Inferior parietal cortex (tissue), 1 donor: ENCODE measurements around the gene MYH7.

Experiments used
- DNase-seq: peaks from one replicate; pipeline ENCODE4 v3.0.0-alpha.2; 2016; ENCODE audit errors: extremely low spot score

MYH7 gene

DNA sequence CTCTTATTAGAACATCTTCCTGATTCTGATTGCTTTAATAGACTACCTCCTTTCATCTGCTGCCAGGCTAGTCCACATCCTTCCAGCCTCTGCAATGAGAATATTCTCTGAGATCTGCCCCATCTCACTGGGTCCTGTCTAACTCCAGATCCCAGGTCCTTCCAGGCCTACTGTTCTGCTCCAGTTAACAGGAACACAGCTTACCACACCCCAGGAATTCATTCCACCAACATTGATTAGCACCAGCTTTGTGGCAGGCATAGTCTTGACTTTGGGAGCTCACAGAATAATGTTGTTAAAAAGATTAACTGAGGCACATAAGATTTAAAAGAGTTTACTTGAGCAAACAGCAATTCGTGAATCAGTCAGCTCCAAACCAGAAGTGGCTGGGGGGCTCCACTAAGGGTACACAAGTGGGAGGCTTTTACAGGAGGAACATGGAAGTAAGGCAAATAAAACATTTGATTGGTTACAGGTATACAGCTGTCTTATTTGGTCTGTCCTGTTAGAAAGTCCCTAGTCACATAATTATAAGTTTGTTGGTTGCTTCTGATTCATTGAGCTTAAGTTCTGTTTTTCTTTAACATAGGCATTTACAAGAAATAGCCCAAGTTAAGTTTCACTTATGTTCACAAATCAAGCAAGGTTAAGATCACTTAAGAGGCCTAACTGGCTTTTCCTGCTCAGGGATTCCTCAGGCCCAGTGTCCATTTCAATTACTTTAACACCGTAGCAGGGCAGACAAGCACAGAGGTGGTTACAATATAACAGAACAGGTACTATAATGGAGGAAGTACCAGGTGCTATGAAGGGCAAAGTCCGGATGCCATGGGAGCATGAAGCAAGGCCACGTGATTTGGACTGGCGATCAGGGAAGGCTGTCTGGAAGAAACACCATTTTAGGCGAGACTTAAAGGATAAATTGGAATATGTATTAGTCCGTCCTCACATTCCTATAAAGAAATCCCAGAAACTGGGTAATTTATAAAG, 12.2 kb upstream of the MYH7 start:
- DNase-seq = no peak

DNA sequence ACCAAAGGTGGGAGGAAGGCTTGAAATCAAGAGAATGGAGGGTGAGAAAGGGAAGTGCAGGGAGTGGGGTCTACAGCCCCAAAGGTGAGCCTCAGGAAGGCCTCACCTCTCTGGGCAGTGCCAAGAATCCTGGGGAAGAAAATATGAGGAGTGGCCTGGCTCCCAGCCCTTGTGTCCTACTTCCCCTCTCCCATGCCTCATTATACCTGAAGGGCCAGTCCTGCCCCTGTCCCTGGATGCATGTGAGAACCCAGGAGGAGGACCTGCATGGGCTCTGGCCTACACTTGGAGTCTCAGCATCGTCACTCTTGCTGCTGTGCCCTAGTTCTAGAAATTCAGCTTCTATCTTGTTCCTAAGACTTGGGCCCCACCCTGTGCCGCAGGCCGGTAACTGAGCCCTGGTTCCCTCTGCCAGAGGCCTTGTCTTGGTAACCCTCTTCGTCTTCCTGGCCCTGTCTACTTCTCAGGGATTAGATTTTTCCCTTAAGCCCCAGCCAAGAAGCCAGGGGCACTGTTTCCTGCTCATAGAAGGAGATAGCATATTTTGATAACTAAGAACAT, 10.9 kb upstream of the MYH7 start:
- no peak for DNase-seq

DNA sequence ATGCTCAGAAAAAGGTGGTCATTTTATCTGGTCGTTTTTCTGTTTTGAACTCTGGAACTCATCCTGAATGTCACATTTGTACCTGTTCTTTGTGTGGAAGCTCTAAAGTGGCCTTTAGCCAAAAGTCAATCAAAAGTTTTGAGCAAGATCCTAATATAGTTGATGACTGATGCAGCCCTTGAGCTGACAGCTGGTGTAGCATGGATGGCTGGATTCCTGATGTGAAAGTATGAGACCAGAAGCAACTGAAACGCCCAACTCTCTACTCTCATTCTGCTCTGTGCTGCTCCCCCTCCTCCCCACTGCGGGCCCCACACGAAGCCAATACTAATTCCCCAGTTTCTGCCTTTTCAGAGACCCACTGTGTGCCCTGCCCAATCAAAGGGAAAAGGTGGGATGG, 10.3 kb upstream of the MYH7 start:
- DNase-seq = no peak

DNA sequence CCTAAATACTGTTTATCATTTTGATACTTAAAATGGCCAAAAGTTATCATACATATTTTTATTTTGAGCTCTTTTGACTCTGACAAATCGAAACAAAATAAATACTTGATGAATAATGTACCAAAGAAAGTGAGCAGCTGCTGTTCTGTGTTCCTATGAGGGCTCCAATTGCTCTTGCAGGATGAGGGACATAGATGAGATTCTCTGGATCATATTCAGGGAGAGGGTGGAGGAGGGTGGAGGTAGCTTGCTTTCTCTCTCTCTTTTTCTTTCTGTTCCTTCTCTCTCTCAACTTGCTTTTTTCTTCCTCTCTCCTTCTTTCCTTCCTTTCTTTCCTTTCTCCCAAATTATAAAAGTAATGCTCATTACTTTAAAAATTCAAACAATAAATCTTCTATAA, 8.9 kb upstream of the MYH7 start:
- no peak for DNase-seq

DNA sequence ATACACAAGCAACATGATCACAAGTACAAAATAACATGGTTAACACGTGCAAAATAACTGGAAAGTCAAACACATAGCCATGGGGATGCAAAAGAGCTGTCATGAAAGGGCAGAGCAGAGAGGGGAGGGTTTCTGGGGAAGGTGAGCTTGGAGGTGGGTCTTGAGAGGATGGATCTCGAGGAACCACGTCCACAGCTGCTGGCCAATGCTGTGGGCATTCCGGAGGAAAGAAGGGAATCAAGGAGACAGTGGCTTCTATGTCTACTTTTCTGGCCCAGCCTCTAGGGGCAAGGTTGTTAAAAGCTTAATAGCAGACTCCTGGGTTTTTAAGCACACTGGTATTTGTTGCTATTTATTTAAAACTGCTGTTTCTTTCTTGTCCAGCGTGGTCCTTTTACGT, 8.4 kb upstream of the MYH7 start:
- DNase-seq = no peak

DNA sequence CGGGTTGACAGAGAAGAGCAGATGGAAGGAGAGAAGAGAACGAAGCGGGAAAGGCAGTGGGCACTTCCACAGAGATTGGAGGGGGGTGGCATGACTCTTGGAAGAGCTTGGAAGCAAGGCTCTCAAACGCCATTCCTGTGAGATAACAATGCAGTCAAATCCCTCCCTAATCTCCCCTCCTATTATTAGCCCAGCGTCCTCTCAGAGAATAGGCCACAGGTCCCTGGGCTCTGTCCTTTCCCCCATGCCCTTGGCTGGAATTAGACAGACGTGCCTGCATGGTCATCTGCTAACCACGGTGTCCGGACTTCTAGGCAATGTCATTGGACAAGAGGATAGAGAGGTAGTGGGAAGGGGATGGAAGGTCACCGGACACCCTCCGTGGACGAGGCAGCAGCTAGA, 8.0 kb upstream of the MYH7 start:
- DNase-seq = no peak

DNA sequence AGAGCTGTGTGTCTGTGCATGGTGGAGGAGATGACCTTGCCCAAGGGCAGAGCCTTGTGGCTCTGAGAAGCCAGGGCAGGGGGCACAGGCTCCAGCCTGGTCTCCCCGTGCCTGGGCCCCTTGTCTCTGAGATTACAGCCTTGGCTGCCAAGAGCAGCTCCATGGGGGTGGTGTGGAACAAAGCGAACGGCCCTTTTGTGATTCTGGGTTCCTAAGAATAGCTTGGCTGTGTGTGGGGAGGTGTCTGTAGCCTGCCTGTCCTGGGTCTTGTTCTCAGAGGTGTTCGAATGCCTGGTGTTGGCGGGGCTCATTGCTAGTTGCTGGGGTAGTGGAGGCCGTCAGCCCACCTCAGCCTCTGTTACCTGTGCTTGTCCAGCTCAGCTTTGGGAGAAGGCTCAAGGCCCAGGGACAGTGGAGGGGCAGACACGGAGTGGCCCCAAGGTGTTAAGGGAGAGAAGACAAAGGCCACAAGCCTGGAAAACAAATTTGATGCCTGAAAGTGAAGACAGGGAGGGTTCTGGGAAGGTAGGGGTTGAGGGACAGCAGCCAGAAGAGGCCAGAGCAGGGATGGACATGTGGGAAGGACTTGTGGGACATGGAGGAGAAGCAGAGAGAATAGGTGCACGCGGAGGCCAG, 7.4 kb upstream of the MYH7 start:
- no peak for DNase-seq

DNA sequence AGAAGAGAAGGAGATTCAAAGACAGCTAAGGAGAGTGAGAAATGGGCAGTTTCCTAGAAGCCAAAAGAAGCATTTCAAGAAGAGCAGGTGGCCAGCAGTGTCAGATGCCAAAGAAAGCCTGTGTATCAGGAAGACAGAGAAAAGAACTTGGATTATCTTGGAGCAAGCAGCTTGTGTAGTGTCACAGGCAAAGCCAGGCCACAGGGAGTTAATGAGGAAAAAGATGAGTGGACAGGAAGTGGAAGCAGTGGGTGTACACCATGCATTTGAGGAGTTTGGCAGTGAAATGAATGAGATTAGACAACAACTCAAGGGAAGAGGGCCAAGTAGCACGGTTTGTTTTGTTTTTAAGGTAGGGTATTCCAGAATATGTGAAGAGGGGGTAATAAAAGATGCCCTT, 5.6 kb upstream of the MYH7 start:
- DNase-seq = no peak

DNA sequence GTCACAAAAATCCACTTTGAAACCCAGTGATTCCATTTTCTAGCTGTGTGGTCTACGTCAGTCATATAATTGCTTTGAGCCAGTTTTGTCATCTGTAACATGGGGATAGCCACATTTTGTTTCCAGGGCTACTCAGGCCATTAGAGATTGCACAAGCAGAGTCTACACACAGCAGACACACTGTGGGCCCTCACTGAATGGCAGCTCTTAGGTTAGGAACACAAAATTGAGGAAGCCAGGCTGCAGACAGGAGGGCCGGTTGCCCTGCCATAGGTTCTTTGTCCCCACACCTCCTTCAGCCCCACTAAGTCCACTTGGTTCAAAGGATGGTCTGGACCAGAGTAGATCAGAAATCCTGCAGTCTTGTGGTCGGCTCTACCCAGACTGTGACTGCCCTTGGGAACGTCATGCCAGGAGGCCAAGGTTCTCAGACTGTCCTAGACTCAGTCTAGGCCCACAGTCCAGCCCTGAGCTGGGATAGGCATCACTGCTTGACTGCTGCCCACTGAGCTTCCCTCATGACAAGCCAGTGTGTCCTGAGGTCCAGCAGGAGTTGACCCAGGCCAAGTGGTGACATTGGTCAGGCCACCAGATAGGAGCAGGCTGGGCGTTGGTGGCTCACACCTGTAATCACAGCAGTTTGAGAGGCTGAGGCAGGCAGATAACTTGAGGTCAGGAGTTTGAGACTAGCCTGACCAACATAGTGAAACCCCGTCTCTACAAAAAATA, 3.8 kb upstream of the MYH7 start:
- DNase-seq = no peak

DNA sequence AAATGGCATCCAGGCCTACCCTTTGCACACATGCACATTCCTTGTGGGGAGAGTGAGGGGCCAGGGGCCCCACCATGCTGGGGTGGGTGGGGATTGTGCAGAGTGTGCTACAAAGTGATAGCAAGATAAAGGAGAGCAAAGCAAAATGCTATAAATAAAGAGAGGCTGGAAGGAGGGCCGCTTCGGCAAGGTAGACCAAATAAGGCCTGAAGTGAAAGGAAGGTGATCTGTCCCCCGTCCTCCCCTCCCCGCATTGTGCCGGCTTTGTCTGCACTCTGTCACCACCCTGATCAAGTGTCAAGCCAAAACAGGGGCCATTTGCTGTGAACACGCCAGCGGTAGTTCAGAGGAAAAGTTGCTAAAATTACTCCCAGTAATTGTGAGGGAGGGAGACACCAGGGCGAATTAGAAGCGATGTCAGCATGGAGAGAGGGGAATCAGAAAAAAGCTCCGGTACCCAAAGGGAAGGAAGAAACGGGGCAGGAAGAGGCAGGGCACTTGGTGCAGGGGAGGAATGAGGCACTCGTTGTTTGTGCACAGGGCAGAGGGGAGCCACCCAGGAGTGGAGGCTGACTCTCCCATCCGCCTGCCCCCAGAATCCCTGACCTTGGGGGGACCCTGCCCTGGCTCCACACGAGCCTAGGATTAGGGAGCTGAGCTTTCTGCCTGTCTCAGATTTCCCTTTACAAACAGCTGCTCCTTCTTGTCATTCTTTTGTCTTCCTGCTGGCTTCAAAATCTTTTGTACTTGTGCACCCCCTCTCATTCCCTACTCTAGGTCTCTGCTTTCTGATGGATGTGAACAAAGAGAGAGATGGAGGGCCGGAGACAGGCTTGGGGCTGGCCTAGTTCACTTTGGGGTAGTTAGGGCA, 2.9 kb upstream of the MYH7 start:
- DNase-seq = no peak

DNA sequence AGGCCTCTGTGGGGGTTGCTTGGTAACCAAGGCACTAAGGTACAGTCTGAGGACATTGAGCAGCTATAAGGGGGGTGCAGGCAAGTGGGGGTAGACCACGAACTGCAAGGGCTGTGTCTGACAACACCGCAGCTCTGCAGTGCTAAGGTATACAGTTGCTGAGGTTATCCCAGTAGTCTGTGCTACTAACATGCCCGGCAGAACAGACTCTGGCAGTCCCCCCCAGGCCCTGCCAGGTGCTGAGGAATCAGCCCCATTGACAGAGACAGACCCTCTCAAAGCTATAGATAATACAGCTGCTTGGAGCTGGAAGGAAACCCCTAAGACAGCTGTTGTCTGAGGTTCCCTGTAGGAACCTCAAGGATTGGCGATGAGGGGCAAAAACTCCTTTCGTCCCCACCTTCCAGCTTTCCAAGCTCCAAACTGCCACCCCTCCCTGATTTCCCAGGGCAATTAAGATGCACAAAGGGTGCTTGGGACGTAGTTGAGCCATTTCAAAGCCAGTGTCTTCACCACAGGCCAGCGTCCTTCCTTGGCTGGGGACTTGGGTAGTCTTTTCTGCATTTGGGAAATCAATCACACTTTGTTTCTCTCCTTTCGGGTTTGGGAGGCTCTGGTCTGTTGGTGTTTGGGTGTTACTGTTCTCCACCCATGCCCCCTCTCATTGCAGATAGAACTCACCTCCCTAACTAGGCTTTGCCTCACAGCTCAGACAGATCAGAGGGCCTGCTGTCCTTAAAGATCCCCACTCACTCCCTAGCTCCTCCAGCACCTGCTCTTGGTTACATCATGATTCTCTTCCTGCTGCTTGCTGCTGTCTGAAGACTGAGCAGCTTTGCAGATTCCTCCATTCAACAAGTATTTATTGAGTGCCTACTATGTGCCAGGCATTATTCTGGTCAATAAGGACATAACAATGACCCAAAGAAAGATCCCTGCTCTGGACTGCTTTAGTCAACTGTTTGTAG, 2.0 kb upstream of the MYH7 start:
- no peak for DNase-seq

DNA sequence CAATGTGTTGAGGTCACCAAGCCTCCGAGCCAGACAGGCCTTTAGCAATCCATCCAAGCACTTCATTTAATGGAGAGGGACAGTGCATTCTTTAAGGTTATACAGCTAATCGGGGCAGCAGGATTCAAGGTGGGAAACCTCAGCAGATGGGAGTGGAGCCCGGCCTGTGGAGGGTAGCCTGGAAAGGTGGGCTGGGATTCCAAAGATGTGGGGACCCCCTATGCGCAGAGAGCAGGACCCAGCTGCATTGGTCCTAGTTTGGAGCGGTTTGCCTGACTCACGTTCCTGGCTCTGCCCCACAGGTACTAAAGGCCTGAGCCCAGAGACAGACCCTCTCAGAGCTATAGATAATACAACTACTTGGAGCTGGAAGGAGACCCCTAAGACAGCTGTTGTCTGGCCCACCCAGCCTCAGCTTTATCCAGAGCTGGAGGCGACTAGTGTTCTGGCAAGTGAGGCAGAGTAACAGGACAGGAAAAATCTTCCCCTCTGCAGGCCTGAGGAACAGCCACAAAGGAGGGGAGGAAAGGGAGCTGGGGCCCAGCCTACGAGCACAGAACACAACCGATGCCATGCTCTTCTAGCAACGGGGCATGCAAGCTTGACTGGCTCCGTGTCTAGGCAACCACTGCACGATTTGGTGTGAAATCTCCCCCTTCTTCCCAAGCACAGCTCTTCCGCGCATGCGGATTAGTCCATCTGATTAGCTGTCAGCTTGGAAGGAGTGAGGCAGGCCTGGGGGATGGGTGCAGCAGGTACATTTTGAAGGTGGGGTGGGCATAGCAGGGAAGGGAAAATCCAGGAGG, 1.1 kb upstream of the MYH7 start:
- DNase-seq = peak; percentile 60

DNA sequence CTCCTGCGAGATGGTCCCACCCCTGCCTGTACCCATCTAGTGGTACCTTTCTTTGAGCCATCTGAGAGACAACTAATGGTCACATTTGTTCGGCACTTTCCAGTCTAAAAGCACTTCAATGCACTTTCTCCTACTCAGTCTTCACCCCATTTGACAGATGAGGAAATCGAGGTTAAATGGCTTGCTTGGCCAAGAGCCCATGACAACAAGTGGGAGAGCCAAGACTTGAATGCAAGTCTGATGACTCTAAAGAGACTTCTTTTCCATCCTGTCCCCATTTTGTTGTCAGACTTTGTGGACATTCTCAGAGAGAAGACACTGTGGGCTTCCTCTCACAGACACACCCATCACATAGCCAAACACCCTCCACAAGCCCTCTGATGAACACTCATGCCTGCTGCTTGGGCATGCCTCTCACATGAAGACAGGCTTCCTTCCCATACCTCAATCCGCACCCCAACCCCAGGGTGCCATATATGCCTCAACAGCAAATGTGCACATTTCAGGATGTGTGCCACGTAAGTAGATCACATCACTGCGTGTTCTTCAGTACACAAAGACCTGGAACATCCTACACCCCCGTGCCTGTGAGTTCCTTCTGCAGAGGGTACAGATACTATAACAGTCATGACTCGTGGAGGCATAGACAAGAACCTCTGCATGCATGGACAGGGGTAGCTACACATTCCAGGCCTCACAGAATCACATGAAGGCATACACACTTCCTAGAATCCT, 805 bp downstream of the MYH7 start:
- peak; percentile 22 for DNase-seq

DNA sequence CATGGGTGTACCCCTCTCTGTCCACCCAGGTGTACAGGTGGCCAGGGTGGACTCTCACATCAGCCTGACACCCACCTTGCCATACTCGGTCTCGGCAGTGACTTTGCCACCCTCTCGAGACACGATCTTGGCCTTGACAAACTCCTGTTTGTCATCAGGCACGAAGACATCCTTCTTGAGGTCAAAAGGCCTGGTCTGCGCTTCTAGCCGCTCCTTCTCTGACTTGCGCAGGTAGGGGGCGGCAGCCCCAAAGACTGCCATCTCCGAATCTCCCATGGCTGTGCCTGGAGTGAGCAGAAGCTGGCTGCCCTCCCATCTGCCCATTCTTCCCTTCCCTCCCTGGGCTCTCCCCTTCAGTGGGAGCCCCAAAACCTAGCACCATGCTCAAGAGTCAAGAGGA, 2.0 kb downstream of the MYH7 start:
- DNase-seq = no peak

DNA sequence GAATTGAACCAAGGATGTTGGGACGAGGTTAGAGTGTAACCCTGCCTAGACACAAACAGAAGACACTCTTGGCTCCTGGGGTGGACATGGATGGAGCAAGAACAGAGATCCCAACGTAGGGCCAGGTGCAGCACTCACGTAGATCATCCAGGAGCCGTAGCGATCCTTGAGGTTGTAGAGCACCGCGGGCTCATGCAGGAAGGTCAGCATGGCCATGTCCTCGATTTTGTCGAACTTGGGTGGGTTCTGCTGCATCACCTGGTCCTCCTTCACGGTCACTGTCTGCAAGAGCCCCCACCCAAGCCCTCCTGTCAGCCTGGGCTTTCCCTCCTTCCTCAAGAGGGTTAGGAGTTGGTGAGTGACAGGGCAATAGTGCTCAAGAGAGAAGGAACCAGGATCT, 2.5 kb downstream of the MYH7 start:
- DNase-seq = no peak

DNA sequence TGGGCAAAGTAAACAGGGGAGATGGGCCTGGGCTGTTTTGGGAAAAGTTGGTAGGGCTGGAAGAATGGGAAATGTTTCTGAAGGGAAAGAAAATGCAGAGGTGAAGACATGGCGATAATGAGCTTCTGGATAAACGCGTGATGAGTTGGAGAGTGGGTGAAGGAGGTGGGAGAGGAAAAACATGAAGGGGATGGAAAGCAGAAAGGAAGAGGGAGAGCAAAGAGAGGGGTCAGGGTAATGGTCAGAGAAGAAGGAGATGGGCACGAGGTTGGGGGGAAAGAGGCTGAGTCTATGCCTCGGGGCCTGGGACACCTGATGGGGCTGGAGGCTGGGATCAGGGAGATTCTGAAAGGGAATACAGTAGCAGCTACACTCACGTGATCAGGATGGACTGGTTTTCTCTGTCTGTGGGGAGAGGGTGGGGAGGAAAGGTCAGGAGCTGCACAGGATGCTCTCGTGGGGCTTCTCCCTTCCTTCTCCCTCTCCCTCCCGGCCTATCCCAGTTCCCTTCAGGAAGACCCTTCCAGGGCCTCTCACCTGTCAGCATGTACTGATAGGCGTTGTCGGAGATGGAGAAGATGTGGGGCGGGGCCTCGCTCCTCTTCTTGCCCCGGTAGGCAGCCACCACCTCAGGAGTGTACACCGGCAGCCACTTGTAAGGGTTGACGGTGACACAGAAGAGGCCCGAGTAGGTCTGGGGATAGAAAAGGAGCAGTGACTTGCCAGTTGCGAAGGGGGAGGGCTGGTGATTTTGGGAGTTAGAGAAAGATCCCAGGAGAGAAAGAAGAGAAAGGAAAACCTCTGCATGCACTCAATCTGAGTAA, 3.1 kb downstream of the MYH7 start:
- DNase-seq = no peak

DNA sequence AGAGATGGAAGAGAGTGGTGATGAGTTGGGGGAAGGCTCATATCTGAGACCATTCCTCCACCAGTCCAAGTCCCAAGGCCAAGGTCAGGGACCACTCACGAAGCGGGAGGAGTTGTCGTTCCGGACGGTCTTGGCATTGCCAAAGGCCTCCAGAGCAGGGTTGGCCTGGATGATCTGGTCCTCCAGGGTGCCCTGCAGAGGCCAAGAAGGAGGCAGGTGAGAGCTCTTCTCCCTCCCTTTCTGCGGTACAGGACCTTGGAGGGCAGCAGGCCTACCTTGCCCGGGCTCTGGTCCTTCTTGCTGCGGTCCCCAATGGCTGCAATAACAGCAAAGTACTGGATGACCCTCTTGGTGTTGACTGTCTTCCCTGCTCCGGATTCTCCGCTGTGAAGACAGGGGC, 4.0 kb downstream of the MYH7 start:
- no peak for DNase-seq

DNA sequence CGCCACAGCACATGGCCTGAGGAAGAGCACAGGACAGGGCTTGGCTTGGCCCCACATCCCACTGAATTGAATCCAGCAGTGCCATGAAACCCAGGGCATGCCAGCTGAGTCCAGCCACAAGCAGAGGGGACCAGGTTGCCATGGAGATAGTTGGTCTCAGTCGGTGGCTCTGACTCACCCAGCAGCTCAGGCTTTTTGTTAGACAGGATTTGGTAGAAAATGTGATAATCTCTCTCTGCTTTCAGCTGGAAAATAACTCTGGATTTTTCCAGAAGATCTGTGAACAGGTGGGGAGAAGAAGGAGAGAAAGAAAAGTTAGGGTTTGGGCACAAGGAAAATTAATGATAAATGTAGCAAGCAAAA, 4.8 kb downstream of the MYH7 start:
- peak; percentile 62 for DNase-seq
